Skeletal muscle tissue (tissue), 4 donors: Measurements from ENCODE around the gene TMEM255B. TPM values are rescaled to one million over a fixed set of nuclear protein-coding genes. Genes with fewer than 3 reads are reported as not detected.

Experiments
- H3K27ac ChIP-seq: one replicate; pipeline ENCODE4 v1.7.0; 2013; ENCODE audit warnings: mild to moderate bottlenecking, low read depth, low read length, inconsistent platforms
- H3K27me3 ChIP-seq, 3 donors: one replicate each; pipeline ENCODE4 v1.7.0; 2013; ENCODE audit warnings: low read length in 3 of 3; ENCODE audit not compliant: control insufficient read depth in 3 of 3, insufficient read depth in 3 of 3
- H3K36me3 ChIP-seq, 3 donors: one replicate each; pipeline ENCODE4 v1.7.0; 2013; ENCODE audit warnings: low read length in 3 of 3; ENCODE audit not compliant: control insufficient read depth in 3 of 3, insufficient read depth in 3 of 3
- H3K4me1 ChIP-seq, 3 donors: one replicate each; pipeline ENCODE4 v1.7.0; 2013; ENCODE audit warnings: low read length in 3 of 3, mild to moderate bottlenecking in 3 of 3; ENCODE audit not compliant: control insufficient read depth in 3 of 3, insufficient read depth in 3 of 3
- H3K4me3 ChIP-seq, 3 donors: one replicate each; pipeline ENCODE4 v1.7.0; 2013; ENCODE audit warnings: low read length in 3 of 3
- H3K9ac ChIP-seq, 3 donors: one replicate each; pipeline ENCODE4 v1.7.0; 2013; ENCODE audit warnings: low read length in 3 of 3, mild to moderate bottlenecking in 3 of 3, moderate library complexity in 2 of 3, low read depth in 1 of 3
- H3K9me3 ChIP-seq, 3 donors: one replicate each; pipeline ENCODE4 v1.7.0; 2013; ENCODE audit warnings: low read length in 3 of 3; ENCODE audit not compliant: control insufficient read depth in 3 of 3
- total RNA-seq: library from RNA; depleted of rRNA; stranded (reverse); fragments of >200 nt; gene quantifications from one replicate; pipeline ENCODE4 v1.2.3, GENCODE V29; 2014
- donor health status: Osteomylitis.

TMEM255B gene
- total RNA-seq, 1 donor from 2014 or later, result 2.6 TPM

DNA sequence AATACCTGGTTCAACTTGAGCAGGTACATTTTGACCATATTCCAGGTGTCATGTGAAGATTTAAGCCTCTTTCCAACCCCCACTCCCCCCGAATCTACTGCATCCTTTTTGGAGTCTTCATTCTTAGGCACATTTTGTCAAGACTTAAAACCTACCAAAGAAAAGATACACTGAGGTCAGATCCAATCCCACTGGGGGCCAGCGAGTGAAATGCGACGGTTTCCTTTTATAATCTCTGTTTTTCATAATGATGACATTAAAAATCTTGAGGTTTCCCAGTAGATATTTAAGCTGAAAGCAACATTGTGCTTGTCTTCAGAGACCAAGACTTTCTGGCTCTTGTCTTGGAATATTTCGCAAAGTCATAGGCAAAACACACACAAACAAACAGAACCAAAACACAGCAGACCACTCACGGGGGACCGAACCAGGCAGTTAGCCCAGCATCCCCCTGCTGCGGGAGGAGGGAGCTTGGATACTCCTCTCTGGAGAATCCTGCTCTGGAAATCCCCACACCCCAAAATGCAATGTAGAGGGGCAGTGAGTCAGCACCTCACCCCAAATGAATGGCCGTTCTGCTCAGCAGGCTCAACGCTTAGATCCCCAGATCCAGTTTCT, 105.4 kb downstream of the TMEM255B start:
- Histone ChIP-seq H3K27ac (peak overlapping the region; percentile 49), H3K27me3 (no peaks in the 10 kb centered on the region), H3K36me3 (peaks cover 0 to 13% (median 11%) of the 10 kb centered on the region in 3 donors), H3K9me3 (no peaks in the 10 kb centered on the region), H3K9ac (peak overlapping the region; percentile 66 to 81 (median 75)), H3K4me3 (peak overlapping the region; percentile 75 to 84 (median 80)), H3K4me1 (peaks cover 20 to 42% (median 23%) of the 10 kb centered on the region in 3 donors)

DNA sequence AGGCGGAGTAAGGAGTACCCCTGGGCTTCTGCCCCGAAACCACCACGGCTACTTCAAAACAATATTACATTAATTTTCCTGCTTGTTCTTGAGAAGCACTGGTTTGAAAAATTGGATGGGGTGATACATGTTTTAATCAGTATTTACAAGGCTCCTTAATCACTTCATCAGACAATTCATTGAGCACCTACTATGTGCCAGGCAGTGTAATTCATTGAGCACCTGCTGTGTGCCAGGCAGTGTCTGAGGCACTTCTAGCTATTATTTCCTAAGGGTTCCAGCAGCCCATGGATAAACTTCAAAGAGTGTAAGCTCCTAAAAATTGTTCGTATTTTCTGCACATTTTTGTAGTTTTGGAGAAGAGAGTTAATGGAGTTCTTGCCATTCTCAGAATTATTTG, 106.4 kb downstream of the TMEM255B start:
- H3K27ac ChIP-seq, result no peak overlapping the region
- H3K36me3 ChIP-seq, result peaks cover 0 to 6% (median 6%) of the 10 kb centered on the region in 3 donors
- no peaks in the 10 kb centered on the region for H3K27me3 ChIP-seq
- no peaks in the 10 kb centered on the region for H3K9me3 ChIP-seq
- no peak overlapping the region for H3K4me3 ChIP-seq
- H3K4me1 ChIP-seq, result peaks cover 20 to 33% (median 23%) of the 10 kb centered on the region in 3 donors
- no peak overlapping the region for H3K9ac ChIP-seq

Other genes starting within 250 kb of the TMEM255B start
- 30.8 TPM for gene TFDP1, start 174.5 kb upstream of the TMEM255B start, total RNA-seq
- not detected for gene ATP4B, start 101.0 kb upstream of the TMEM255B start, total RNA-seq
- not detected for gene GRK1, start 92.0 kb upstream of the TMEM255B start, total RNA-seq
- gene GAS6, start 104.8 kb downstream of the TMEM255B start, total RNA-seq, result 25.1 TPM
- under 0.01 TPM for gene C13orf46, start 214.8 kb downstream of the TMEM255B start, total RNA-seq